SK-N-SH treated with all-trans-retinoic acid at 6 μM for 48 hours (cell line): ENCODE data around the gene NFU1.

Experiments
- PATZ1 ChIP-seq: fragments of 250-450 bp; sonication (Bioruptor Pico); IDR thresholded peaks from 2 replicates; pipeline ENCODE4 v1.8.0; 2020; ENCODE audit warnings: mild to moderate bottlenecking, moderate library complexity, borderline replicate concordance
- ZNF8 ChIP-seq: fragments of 450-650 bp; formaldehyde crosslinking; IDR thresholded peaks from 2 replicates; pipeline ENCODE4 v1.5.0; 2020; ENCODE audit warnings: mild to moderate bottlenecking, moderate library complexity

DNA sequence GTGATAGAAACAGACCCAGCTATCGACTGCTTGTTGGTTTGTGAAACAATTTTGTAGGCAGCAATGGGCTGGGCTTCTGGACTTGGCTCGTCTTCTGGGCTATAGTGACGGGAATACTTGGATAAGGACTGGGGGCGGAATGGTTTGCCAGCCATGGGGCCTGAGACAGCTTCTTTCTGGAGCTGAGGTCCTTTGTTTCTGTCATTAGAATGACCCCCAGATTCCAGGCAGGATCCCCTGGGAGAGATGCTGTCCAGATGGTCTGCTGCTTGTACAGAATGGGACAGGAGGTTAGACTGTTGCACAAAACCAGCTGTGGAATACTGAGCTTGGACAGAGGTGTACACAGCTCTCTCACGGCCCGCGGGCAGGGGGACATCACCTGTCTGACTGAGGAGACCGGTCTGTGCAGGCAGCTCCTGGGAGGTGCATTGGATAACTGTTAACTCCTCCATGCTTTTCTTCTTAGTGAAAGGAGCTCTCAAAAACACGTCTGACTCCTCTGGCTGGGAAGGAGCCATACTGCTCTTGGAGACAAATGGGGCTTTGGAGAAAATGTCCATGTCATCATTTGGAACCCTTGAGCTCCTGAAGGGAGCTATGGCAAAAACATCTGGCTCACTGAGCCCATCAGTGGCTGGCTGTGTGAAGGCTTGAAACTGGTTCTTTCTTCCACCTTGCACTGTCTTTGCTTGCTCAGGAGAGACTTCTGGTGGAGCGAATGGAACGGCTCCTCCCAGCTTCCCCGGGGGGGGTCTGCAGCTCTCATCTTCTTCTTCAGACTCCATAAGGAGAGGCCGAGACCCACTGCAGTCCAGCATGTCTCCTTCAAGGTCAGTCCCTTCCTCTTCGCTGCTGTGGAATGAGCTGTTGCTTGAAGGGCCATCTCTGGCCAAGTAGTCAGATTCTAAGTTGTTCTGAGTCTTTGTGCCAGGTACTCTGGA, 28.6 kb upstream of the NFU1 start:
- TF ChIP-seq PATZ1 (CRISPR knock-in tag), result no peak
- no peak for TF ChIP-seq ZNF8 (CRISPR knock-in tag)
